ENCODE measurements around the gene SOX2. TPM values are rescaled to one million over a fixed set of nuclear protein-coding genes. Genes with fewer than 3 reads are reported as not detected.
"Not testable (repeated sequence)": the region's sequence is repeated elsewhere in the genome, so short reads cannot be mapped to it uniquely, and the experiment has no call there.

SOX2 gene
- total RNA-seq, 2 experiments from 2014 or later = not detected

DNA sequence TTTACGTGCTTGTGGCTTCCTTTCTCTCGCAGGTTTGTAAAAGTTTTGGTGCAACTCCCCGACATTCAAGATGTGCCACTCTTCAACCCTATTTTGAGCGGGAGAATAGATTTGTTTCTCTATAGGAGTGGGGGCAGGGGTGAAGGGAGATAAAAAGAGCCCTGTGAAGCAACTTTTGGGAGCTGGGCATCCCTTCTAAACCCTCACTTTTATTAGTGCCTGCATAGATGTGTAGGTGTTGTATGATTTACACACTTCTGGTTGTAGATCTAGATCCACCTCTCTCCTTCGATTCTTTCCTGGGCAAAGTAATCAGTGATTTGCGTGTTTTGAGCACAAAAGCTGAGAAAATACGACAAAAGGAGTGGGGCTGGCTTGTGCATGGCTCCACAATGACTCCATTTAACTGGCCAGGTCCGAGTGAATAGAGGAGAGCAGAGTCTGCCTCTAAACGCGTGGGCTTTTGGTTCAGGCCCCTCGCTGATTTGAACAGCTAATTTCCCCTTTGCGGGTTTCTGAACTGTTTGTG is 17.7 kb downstream of the SOX2 start:
- H3K4me3 Mint-ChIP-seq = no peak overlapping the region
- ChIA-PET CTCF (interaction anchor here (1.2 kb wide), 1 partner anchor 16 kb away, joined by 4 read pairs; no protein-coding TSS in a partner anchor), POLR2A (no interaction called here)
- peaks cover 9% of the 10 kb centered on the region for H3K4me1 Mint-ChIP-seq
- H3K27ac Mint-ChIP-seq = no peak overlapping the region
- peaks cover 62% of the 10 kb centered on the region for H3K27me3 Mint-ChIP-seq
- DNase-seq = no peak
- peaks cover 5% of the 10 kb centered on the region for H3K9me3 Mint-ChIP-seq
- no peaks in the 10 kb centered on the region for H3K36me3 Mint-ChIP-seq (ENCODE audit: low read depth)

DNA sequence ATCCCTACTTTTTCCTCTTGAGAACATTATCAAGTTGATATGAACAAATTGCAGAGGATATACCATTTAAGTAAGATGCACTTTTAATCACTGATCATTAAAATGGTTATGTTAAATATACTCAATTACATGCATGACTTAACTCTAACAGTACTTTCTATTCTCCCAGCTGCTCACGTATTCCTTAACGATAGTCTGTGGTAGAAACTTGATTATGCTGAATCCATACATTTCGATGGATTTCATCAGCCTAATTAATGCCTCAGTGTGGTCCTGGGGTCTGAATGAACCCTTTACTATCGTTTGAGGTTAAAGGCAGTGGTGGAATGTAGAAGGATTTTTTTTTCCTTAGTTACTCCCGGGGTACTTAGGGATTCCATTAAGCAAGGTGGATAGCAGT is 18.6 kb downstream of the SOX2 start:
- POLR2A ChIA-PET = no interaction called here
- H3K27ac Mint-ChIP-seq = no peak overlapping the region
- H3K36me3 Mint-ChIP-seq (ENCODE audit: low read depth) = no peaks in the 10 kb centered on the region
- peaks cover 54% of the 10 kb centered on the region for H3K27me3 Mint-ChIP-seq
- peaks cover 8% of the 10 kb centered on the region for H3K4me1 Mint-ChIP-seq
- no peak overlapping the region for H3K4me3 Mint-ChIP-seq
- CTCF ChIA-PET = no interaction called here
- no peak for DNase-seq
- H3K9me3 Mint-ChIP-seq = peaks cover 3% of the 10 kb centered on the region

DNA sequence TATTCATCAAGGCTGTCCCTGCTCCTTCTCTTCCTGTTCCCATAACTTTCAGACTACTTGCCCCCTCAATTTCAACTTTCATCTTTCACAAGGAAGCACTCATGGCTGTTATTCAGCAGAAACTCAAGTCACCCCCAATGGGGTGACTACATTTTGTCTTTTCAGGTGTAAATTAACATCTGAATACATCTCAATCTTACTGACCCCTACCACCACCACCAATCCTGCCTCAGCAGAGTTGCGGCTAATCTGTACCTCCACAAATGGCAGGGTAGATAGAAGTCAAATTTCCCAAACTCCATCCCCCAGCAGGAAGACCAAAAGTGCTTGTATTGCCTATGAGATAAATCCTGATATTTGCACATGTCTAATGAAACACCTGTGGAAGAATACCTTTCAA is 19.2 kb downstream of the SOX2 start:
- peaks cover 48% of the 10 kb centered on the region for H3K27me3 Mint-ChIP-seq
- peaks cover 3% of the 10 kb centered on the region for H3K9me3 Mint-ChIP-seq
- H3K4me1 Mint-ChIP-seq = peaks cover 8% of the 10 kb centered on the region
- H3K27ac Mint-ChIP-seq = no peak overlapping the region
- H3K36me3 Mint-ChIP-seq (ENCODE audit: low read depth) = no peaks in the 10 kb centered on the region
- ChIA-PET CTCF (no interaction called here), POLR2A (no interaction called here)
- DNase-seq = no peak
- H3K4me3 Mint-ChIP-seq = no peak overlapping the region

DNA sequence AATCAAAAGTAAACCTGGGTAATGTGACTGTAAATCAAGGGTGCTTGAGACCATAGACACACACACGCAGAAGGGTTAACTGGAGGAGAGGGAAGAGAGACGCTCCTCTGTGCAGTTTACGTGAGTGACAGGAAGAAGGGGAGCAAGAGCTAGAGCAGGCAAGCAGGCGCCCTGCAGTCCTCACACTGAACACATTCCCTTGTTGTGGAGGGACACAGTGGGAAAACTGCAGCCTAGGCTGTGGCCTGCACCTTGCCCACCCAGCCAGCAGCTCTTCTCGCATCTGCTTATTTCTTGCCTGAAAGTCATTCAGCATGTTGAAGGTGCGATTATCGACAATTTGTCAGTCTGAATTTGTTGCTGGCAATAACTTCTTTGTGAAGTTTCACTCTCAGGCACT is 24.2 kb downstream of the SOX2 start:
- no peaks in the 10 kb centered on the region for H3K36me3 Mint-ChIP-seq (ENCODE audit: low read depth)
- DNase-seq = no peak
- no peak overlapping the region for H3K27ac Mint-ChIP-seq
- POLR2A ChIA-PET = no interaction called here
- H3K4me1 Mint-ChIP-seq = no peaks in the 10 kb centered on the region
- peaks cover 5% of the 10 kb centered on the region for H3K27me3 Mint-ChIP-seq
- CTCF ChIA-PET = interaction anchor here (0.6 kb wide), 1 partner anchor 101 kb away, joined by 3 read pairs; no protein-coding TSS in a partner anchor
- no peak overlapping the region for H3K4me3 Mint-ChIP-seq
- no peaks in the 10 kb centered on the region for H3K9me3 Mint-ChIP-seq

DNA sequence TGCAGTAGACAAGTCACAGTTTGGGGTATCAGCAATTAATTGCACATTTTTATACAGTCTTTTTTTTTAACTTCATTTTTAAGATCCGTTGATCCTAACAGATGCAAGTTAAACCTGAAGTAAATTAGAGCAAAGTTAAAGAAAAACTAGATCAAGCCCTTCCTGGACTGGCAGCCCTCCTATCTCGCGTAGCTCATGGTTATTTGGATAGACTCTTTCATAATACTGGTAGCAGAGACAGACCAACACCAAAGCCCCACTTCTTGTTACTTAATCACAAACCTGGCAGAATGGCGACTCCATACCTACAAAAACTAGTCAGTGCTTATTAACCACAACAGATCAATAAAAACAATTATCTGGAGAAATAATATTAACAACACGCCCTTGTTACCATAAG is 26.8 kb downstream of the SOX2 start:
- POLR2A ChIA-PET = no interaction called here
- no peak overlapping the region for H3K4me3 Mint-ChIP-seq
- CTCF ChIA-PET = no interaction called here
- no peak overlapping the region for H3K27ac Mint-ChIP-seq
- no peaks in the 10 kb centered on the region for H3K27me3 Mint-ChIP-seq
- H3K36me3 Mint-ChIP-seq (ENCODE audit: low read depth) = no peaks in the 10 kb centered on the region
- no peaks in the 10 kb centered on the region for H3K9me3 Mint-ChIP-seq
- no peak for DNase-seq
- H3K4me1 Mint-ChIP-seq = no peaks in the 10 kb centered on the region

DNA sequence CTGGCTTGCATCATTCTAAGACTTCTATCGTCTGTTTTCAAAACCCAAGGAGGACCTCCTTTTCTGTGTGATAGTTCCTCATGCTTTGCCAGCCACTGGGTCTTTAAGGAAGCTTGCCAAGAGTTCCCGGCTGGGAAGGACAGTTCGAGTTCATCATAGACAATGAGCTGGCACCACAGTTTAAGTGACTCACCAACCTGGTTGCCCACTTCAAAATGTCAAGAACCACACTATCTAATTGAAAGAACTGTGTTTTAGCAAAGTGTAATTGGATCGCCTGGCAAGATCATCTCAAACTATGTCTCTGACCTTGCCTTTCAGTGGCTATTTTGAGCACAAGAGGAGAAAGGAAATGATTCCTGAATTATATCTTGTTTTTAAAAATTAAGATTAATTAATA is 27.9 kb downstream of the SOX2 start:
- Mint-ChIP-seq H3K36me3 (ENCODE audit: low read depth) (no peaks in the 10 kb centered on the region), H3K27me3 (no peaks in the 10 kb centered on the region), H3K4me1 (no peaks in the 10 kb centered on the region), H3K9me3 (no peaks in the 10 kb centered on the region), H3K27ac (no peak overlapping the region), H3K4me3 (no peak overlapping the region)
- ChIA-PET CTCF (no interaction called here), POLR2A (no interaction called here)
- DNase-seq = no peak

DNA sequence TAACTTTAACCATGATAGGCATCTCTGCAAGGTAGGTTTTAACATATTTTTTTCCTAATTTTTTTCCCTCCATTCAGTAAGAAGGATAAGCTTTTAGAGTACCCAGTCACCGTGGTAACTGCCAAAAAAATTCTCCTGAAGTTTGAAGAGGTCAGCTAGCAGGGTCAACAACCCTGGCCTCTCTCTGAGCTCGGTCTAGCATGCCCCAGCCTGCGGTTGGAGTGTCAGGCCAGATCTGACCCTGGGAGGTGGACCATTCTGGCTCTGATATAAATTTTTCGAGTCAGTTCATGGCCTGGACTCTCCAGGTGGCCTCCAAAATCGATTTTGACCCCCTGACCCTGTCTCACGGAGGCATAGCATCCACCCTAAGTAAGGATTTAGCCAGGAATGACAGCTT is 29.7 kb downstream of the SOX2 start:
- ChIA-PET CTCF (no interaction called here), POLR2A (no interaction called here)
- Mint-ChIP-seq H3K27me3 (no peaks in the 10 kb centered on the region), H3K9me3 (no peaks in the 10 kb centered on the region), H3K27ac (no peak overlapping the region), H3K4me3 (no peak overlapping the region), H3K36me3 (ENCODE audit: low read depth) (no peaks in the 10 kb centered on the region), H3K4me1 (no peaks in the 10 kb centered on the region)
- DNase-seq = no peak

DNA sequence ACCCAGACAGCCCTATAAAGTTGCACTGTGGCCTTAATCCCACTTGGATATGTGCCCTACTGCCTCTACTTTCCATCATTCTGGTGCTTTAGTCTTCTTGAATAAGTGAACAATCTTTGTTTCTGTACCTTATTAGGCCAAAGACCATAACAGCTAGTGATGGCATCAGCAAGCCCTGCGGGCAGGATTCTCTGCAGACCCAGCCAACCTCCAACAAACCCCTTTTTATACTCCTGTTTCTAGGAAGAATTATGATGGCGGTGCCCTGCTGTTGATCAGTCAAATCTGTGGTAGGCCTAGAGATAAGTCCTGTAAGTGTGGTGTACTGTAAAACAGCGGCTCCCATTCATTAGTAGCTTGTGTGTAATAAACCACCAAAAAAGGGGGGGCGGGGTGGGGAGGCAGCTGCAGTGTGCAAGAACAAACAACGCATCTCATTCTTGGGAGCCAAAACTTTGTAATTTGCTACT is 40.5 kb downstream of the SOX2 start:
- Mint-ChIP-seq H3K36me3 (ENCODE audit: low read depth) (no peaks in the 10 kb centered on the region), H3K4me1 (no peaks in the 10 kb centered on the region), H3K4me3 (no peak overlapping the region), H3K27me3 (peaks cover 2% of the 10 kb centered on the region), H3K27ac (no peak overlapping the region), H3K9me3 (no peaks in the 10 kb centered on the region)
- no peak for DNase-seq
- ChIA-PET POLR2A (no interaction called here), CTCF (no interaction called here)

DNA sequence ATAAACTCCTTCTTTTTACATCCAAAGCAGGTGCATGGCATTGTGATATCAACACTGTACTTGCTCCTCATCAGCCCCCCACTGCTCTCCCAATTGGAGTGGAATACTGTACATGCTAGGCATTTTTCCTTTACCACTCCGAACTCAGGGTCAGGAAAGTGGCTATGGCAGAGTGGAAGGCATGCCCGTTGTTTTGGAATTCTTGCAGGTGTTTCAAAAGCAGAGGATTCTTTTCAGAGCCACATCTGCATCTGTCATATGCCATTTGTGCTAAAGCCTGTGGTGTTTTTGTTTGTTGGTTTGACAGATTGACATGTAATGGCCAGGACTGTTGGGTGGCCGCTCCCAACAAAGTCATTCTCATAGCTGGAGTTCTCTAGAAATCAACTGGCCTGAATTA is 41.7 kb downstream of the SOX2 start:
- Mint-ChIP-seq H3K4me1 (no peaks in the 10 kb centered on the region), H3K36me3 (ENCODE audit: low read depth) (no peaks in the 10 kb centered on the region), H3K9me3 (no peaks in the 10 kb centered on the region), H3K27me3 (peaks cover 2% of the 10 kb centered on the region), H3K27ac (no peak overlapping the region), H3K4me3 (no peak overlapping the region)
- POLR2A ChIA-PET = no interaction called here
- CTCF ChIA-PET = no interaction called here
- DNase-seq = no peak

DNA sequence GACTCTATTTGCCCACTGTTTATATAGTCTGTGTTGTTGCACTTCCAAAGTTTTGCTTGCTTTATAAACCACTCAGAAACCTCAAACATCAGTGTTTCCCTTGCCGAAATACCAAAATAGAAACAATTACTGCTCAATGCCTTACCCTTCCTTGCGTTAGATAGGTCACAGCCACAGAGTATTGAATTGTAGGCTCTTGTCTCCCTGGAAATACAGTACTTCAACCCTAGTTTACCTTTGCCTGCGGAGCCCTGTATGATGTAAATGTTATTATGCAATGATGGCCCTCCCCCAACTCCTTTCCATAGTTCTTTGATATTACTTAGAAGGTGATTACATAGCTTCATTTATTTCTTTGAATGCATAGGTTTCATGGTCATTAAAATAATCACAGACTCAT is 44.2 kb downstream of the SOX2 start:
- no peaks in the 10 kb centered on the region for H3K4me1 Mint-ChIP-seq
- ChIA-PET POLR2A (no interaction called here), CTCF (no interaction called here)
- no peaks in the 10 kb centered on the region for H3K36me3 Mint-ChIP-seq (ENCODE audit: low read depth)
- H3K4me3 Mint-ChIP-seq = no peak overlapping the region
- no peak for DNase-seq
- peaks cover 2% of the 10 kb centered on the region for H3K27me3 Mint-ChIP-seq
- no peak overlapping the region for H3K27ac Mint-ChIP-seq
- H3K9me3 Mint-ChIP-seq = no peaks in the 10 kb centered on the region

DNA sequence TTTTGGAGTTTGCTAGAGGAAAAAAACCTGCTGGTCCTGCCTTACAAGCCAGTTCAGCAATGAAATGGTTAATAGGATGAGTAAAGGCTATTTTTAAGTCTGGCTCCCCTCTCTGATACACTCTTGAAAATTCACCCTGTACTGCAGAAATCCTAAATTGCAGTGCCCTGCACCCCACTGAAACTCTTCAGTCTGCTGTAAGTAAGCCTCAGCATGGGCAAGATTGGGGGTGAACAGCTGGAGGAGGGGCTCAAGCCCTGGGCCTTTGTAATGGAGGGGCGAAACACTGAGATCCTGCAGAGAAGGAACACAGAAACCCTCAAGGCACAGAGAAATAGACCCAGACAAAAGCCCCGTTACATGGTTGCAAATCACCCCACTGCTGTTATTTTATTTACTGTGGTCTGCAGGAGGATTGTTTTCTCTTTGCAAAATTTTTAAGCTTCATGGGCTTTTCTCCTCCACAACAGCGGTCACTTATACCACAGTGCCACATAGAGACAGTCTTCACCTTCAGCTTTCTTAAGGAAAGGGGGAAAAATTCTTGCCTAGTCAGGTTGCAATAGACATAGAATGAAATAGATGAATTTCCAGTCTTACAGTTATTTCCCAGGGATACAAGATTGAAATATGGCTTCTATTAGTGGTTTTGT is 45.0 kb downstream of the SOX2 start:
- ChIA-PET CTCF (no interaction called here), POLR2A (no interaction called here)
- no peaks in the 10 kb centered on the region for H3K9me3 Mint-ChIP-seq
- peaks cover 2% of the 10 kb centered on the region for H3K27me3 Mint-ChIP-seq
- no peak overlapping the region for H3K27ac Mint-ChIP-seq
- no peaks in the 10 kb centered on the region for H3K4me1 Mint-ChIP-seq
- H3K4me3 Mint-ChIP-seq = no peak overlapping the region
- no peak for DNase-seq
- no peaks in the 10 kb centered on the region for H3K36me3 Mint-ChIP-seq (ENCODE audit: low read depth)

DNA sequence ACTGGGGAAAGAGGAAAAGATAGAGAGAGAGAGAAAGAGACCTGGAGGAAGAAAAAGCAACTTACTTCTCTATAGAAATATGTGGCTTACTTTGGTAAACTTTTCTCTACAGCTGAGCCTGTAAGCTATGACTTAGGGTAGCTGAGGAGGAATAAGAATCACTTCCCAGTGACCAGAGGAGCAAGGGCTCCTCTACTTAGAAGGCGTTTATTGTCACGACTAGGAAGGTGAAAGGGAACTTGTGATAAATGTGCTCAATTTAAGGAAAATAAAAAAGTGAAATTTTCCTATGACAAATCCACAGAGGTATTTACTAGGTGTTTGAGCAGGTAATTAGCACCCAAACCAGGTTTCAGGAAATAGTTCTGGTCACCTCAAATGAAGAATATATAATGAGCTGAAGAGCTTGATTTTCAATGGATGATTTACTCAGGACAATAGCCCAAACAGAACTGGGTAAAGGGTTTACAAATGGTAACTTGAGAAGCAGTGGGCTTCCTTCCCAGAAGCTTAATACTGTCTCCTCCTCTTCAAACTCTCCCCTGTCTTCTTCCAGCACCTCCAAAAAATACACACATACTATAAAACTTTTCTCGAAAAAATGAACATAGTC is 46.1 kb downstream of the SOX2 start:
- Mint-ChIP-seq H3K4me3 (no peak overlapping the region), H3K4me1 (no peaks in the 10 kb centered on the region), H3K27ac (no peak overlapping the region), H3K27me3 (peaks cover 2% of the 10 kb centered on the region), H3K36me3 (ENCODE audit: low read depth) (no peaks in the 10 kb centered on the region), H3K9me3 (no peaks in the 10 kb centered on the region)
- ChIA-PET POLR2A (no interaction called here), CTCF (no interaction called here)
- DNase-seq = no peak

DNA sequence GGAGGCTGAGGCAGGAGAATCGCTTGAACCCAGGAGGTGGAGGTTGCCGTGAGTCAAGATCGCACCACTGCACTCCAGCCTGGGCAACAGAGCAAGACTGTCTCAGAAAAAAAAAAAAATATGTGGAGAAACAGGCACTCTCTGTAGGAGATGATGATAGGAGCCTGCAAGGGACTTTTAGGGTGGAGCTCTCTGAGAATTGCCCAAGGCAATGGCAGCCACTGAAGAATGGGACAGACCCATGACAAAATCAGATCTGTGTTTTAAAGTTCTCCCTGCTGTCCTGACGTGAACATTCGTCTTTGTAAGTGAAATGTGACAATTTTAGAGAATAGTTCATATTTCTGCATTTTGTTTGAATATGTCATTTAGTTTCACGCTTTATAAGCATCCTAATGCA is 50.2 kb downstream of the SOX2 start:
- no peaks in the 10 kb centered on the region for H3K9me3 Mint-ChIP-seq
- no peaks in the 10 kb centered on the region for H3K4me1 Mint-ChIP-seq
- no peak overlapping the region for H3K4me3 Mint-ChIP-seq
- H3K27ac Mint-ChIP-seq = no peak overlapping the region
- ChIA-PET POLR2A (no interaction called here), CTCF (no interaction called here)
- no peak for DNase-seq
- H3K27me3 Mint-ChIP-seq = no peaks in the 10 kb centered on the region
- no peaks in the 10 kb centered on the region for H3K36me3 Mint-ChIP-seq (ENCODE audit: low read depth)

DNA sequence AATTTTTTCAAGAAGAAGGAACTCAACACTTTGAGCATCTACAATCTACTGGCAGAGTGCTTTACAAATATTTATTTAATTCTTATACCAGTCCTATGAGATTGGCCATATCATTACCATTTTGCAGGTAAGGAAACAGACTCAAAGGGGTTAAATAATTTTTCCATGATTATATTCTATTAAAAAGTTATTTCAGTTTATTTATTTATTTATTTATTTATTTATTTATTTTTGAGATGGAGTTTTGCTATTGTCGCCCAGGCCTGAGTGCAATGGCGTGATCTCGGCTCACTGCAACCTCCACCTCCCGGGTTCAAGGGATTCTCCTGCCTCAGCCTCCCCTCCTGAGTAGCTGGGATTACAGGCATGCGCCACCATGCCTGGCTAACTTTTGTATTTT is 52.3 kb downstream of the SOX2 start:
- H3K27ac Mint-ChIP-seq; H3K36me3 Mint-ChIP-seq (ENCODE audit: low read depth); H3K27me3 Mint-ChIP-seq; POLR2A ChIA-PET; CTCF ChIA-PET; H3K4me3 Mint-ChIP-seq; H3K9me3 Mint-ChIP-seq; H3K4me1 Mint-ChIP-seq; DNase-seq: not testable (repeated sequence)

Data from activated CD4-positive, alpha-beta T cell treated with anti-CD3 and anti-CD28 coated beads, Interleukin-2, amount 10 ng/mL, durations not matched to agents 7 days and 5 days (primary cell).